ENCODE results near the gene MYMK.

Gene MYMK

DNA sequence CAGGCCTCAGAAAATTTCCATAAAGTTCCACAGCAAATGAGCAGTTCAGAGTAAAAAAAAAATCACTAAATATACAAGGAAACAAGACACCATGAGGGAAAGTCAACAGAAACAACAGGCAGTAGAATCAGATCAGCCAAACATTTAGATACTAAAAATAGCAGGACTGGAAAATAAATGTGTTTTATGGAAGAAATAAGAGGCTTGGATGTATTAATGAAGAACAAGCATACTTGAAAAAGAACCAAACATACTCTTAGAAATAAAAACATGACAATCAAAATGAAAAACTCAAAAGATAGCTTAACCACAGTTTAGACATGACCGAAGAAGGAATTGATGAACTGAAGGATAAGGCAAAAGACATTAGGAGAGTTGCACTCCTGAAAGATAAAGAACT lies 22.6 kb downstream of the MYMK start:
- no peak for TF ChIP-seq EZH2phosphoT487 (IDR thresholded peaks at IDR 0.05; ENCODE audit: borderline replicate concordance, low read length)
- TF ChIP-seq, protein P1, sequence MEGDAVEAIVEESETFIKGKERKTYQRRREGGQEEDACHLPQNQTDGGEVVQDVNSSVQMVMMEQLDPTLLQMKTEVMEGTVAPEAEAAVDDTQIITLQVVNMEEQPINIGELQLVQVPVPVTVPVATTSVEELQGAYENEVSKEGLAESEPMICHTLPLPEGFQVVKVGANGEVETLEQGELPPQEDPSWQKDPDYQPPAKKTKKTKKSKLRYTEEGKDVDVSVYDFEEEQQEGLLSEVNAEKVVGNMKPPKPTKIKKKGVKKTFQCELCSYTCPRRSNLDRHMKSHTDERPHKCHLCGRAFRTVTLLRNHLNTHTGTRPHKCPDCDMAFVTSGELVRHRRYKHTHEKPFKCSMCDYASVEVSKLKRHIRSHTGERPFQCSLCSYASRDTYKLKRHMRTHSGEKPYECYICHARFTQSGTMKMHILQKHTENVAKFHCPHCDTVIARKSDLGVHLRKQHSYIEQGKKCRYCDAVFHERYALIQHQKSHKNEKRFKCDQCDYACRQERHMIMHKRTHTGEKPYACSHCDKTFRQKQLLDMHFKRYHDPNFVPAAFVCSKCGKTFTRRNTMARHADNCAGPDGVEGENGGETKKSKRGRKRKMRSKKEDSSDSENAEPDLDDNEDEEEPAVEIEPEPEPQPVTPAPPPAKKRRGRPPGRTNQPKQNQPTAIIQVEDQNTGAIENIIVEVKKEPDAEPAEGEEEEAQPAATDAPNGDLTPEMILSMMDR (IDR thresholded peaks at IDR 0.05; ENCODE audit: low read depth, low read length, poor library complexity, severe bottlenecking): no peak
- Histone ChIP-seq H3K9me3 (ENCODE audit: control insufficient read depth, insufficient read depth, low read length) (peaks cover 10% of the 10 kb centered on the region; the same call in 1 of the 2 replicates), H3K27ac (ENCODE audit: low read depth, low read length) (no peak overlapping the region), H3K36me3 (ENCODE audit: control insufficient read depth, low read length) (no peaks in the 10 kb centered on the region), H3K9me2 (replicated peaks; ENCODE audit: control insufficient read depth, low read length) (no peaks in the 10 kb centered on the region), H3K4me1 (ENCODE audit: control insufficient read depth, low read length) (no peaks in the 10 kb centered on the region), H3K4me3 (ENCODE audit: low read length) (no peak overlapping the region), H3K4me2 (ENCODE audit: low read length) (no peak overlapping the region), H4K20me1 (ENCODE audit: control insufficient read depth, insufficient read depth, low read depth, low read length) (no peaks in the 10 kb centered on the region), H3K27me3 (ENCODE audit: control insufficient read depth, low read length) (0 out of 2 replicates have a peak, but pooled peaks cover 5% of the 10 kb centered on the region), H3K79me2 (ENCODE audit: control insufficient read depth, low read length) (no peaks in the 10 kb centered on the region), H3F3A (ENCODE audit: control insufficient read depth, insufficient read depth) (no peaks in the 10 kb centered on the region)

DNA sequence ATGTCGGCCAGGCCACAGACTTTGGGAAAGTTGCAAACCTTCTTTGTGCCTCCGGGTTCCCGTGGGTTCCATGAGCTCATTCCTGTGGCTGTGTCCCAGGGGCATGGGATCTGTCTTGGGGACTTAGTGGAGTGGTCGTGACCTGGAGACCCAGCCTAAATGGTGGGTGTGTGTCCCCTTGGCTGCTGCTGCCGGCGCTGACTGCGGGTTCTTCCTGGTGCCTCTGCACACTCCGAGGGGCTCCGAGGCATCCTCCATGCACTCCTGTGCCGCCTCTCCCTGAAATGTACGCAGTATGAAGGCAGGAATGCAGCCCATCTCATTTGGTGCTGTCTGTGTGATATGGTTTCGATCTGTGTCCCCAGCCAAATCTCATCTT lies 24.9 kb downstream of the MYMK start:
- H3K79me2 ChIP-seq (ENCODE audit: control insufficient read depth, low read length): no peaks in the 10 kb centered on the region
- no peaks in the 10 kb centered on the region for H3K9me2 ChIP-seq (replicated peaks; ENCODE audit: control insufficient read depth, low read length)
- H3K4me3 ChIP-seq (ENCODE audit: low read length): no peak overlapping the region
- 0 out of 2 replicates have a peak, but pooled peaks cover 5% of the 10 kb centered on the region for H3K27me3 ChIP-seq (ENCODE audit: control insufficient read depth, low read length)
- H3K4me2 ChIP-seq (ENCODE audit: low read length): no peak overlapping the region
- H3F3A ChIP-seq (ENCODE audit: control insufficient read depth, insufficient read depth): no peaks in the 10 kb centered on the region
- no peaks in the 10 kb centered on the region for H4K20me1 ChIP-seq (ENCODE audit: control insufficient read depth, insufficient read depth, low read depth, low read length)
- H3K27ac ChIP-seq (ENCODE audit: low read depth, low read length): no peak overlapping the region
- peaks cover 10% of the 10 kb centered on the region; the same call in 1 of the 2 replicates for H3K9me3 ChIP-seq (ENCODE audit: control insufficient read depth, insufficient read depth, low read length)
- no peaks in the 10 kb centered on the region for H3K36me3 ChIP-seq (ENCODE audit: control insufficient read depth, low read length)
- no peaks in the 10 kb centered on the region for H3K4me1 ChIP-seq (ENCODE audit: control insufficient read depth, low read length)
- TF ChIP-seq EZH2phosphoT487 (IDR thresholded peaks at IDR 0.05; ENCODE audit: borderline replicate concordance, low read length): no peak

DNA sequence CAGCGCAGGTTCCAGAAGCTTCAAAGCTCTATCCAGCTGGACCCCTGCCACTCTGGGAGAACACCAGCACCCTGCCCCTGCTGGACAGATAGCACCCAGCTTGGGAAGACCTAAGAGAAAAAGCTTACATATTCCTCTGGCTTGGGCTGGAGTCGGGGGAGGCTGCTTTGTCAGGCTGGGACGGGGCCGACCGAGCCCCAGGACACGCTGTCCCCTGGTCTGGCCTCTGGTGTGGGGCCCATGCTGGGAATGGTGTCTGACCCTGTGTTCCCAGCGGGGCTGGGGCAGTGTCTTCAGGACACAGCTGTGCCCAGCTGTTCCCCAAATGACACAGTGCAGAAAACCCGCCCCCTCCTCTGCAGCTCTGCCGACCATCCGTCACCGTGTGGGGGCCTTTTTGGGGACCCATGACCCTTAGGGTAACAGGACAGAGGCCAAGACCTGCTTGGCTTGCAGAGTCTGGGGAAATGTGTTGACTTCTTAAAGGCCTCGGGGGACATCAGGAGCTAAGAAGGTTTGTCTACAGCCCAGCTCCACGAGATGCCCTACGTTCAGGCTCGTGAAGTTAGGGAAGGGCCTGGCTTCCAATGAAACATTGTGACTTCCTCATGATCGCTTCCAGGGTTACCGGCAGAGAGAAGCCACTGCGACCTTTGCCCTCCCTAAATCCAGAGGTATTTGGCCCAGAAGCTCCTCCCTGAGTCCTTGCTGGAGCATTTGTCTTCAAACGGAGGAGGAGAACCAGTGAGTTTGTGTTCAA lies 25.4 kb downstream of the MYMK start:
- Histone ChIP-seq H3K36me3 (ENCODE audit: control insufficient read depth, low read length) (no peaks in the 10 kb centered on the region), H3K4me2 (ENCODE audit: low read length) (no peak overlapping the region), H3K27ac (ENCODE audit: low read depth, low read length) (no peak overlapping the region), H3K9me2 (replicated peaks; ENCODE audit: control insufficient read depth, low read length) (no peaks in the 10 kb centered on the region), H3K27me3 (ENCODE audit: control insufficient read depth, low read length) (0 out of 2 replicates have a peak, but pooled peaks cover 5% of the 10 kb centered on the region), H3K4me1 (ENCODE audit: control insufficient read depth, low read length) (no peaks in the 10 kb centered on the region), H3F3A (ENCODE audit: control insufficient read depth, insufficient read depth) (no peaks in the 10 kb centered on the region), H3K9me3 (ENCODE audit: control insufficient read depth, insufficient read depth, low read length) (peaks cover 10% of the 10 kb centered on the region; the same call in 1 of the 2 replicates), H3K4me3 (ENCODE audit: low read length) (no peak overlapping the region), H3K79me2 (ENCODE audit: control insufficient read depth, low read length) (no peaks in the 10 kb centered on the region), H4K20me1 (ENCODE audit: control insufficient read depth, insufficient read depth, low read depth, low read length) (no peaks in the 10 kb centered on the region)
- TF ChIP-seq, protein P1 (IDR thresholded peaks at IDR 0.05; ENCODE audit: low read depth, low read length, poor library complexity, severe bottlenecking): no peak
- TF ChIP-seq EZH2phosphoT487 (IDR thresholded peaks at IDR 0.05; ENCODE audit: borderline replicate concordance, low read length): no peak

Measured in DOHH2 (cell line).